Activated T-cell treated with anti-CD3 and anti-CD28 coated beads for 24 hours (primary cell): ENCODE data around the gene IGSF5.
"Not testable (repeated sequence)": the region's sequence is repeated elsewhere in the genome, so short reads cannot be mapped to it uniquely, and the experiment has no call there.

Experiments
- DNase-seq: peaks from one replicate; pipeline ENCODE4 v3.0.0-alpha.2; 2020; ENCODE audit warnings: low read depth

IGSF5 gene

GRCh38 chr21:39738566-39738965 lies 6.4 kb upstream of the IGSF5 start:
- no peak for DNase-seq

- DNase-seq: not testable (repeated sequence)
Measured at GRCh38 chr21:39739531-39739930, 5.5 kb upstream of the IGSF5 start.

- DNase-seq: not testable (repeated sequence)
Measured at GRCh38 chr21:39742561-39742960, 2.4 kb upstream of the IGSF5 start.

GRCh38 chr21:39745332-39745731 lies 349 bp downstream of the IGSF5 start:
- DNase-seq: not testable (repeated sequence)

DNA sequence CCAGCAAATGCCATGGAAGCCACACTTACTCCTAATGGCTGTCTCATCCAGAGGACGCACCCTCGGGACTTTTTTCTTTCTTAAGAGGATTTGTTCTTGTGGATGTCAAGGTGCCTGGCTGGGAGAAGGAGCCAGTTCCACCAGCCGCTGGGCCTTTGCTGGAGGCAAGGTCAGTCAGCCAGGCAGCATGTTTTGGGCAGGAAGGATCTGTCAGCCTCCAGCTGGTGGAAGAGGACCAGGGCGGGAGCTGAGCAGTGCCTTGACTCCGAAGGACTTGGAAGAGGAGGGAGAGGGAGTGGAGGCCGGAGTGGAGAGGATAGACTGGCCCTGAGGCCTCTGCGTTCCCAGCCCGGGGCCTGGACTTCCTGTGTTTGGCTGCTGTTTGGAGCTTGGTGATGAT lies 5.7 kb downstream of the IGSF5 start:
- DNase-seq: no peak

- no peak for DNase-seq
Measured at GRCh38 chr21:39754811-39755210, 9.8 kb downstream of the IGSF5 start.

DNA sequence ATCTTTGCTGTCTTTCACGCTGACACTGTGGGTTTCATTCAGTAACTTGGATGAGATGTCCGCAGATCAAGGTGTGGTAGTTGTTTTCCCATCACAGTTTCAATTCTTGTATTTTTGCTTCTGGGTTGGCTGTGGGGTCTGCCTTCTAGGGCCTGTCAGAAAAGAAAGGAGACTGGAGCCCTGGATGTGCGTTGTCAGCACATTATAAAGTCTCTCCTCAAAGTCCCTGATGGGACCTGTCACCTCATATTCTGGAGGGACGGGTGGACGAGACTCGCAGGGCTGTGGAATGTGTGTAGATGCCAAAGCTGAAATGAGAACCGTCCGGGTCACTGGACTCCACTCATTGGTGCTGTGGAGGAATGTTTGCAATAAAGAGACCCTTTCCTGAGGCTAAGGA lies 11.3 kb downstream of the IGSF5 start:
- no peak for DNase-seq

- DNase-seq: no peak
Measured at GRCh38 chr21:39763272-39763970, 18.4 kb downstream of the IGSF5 start.

DNA sequence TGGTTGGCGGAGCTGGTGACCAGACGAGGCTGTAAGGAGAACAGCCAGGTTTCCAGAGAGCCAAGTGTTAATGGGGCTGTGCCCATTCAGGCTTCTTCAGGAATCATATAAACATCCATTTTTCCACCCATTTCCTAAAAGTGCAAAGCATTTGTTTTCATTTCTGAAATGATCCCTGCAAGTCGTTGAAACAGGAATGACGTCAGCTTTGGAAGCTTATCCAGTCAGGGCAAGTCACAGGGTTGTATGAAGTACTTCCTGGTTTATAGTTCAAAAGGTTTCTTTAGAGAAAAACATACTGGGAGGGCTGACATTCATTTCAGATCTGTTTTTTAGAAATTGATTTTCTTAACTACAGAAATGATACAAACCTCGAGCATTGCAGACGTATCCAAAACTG lies 29.2 kb downstream of the IGSF5 start:
- DNase-seq: no peak

DNA sequence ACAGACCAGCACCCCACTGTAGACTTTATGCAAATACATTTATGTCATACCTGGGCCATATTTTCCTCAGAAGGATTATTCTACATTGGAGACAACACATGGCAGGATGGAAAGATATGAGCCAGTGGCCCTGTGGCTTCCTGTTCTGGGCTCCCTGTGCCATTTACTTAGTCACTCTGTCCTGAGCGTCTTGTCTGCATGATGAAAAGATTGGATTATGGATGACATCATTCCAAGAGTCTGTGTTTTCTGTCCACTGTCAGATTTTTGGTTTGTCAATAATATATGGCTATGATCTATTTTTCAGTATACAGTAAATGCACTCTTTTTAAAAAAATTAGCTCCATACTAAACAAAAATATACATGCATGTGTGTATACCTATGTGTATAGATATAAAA lies 30.8 kb downstream of the IGSF5 start:
- no peak for DNase-seq

- no peak for DNase-seq
Measured at GRCh38 chr21:39776589-39776988, 31.6 kb downstream of the IGSF5 start.

DNA sequence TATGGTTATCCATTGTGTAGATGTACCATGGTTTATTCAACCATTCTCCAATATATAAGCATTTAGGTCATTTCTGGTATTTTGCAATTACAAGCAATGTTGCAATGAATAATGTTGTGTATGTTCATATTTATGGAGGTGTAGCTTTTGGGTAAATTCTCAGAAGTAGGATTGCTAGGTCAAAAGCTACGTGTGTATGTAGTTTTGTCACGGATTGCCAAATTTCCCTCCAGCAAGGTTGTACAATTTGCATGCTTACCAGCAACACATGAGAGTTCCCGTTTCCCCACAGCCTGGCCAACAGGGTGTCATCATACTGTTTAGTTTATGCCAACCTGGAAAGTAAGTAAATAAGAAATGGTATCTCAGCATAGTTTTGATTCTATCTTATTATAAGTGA lies 36.3 kb downstream of the IGSF5 start:
- DNase-seq: no peak

GRCh38 chr21:39788383-39788782 lies 43.4 kb downstream of the IGSF5 start:
- DNase-seq: no peak

- no peak for DNase-seq
Measured at GRCh38 chr21:39796466-39796865, 51.5 kb downstream of the IGSF5 start.

GRCh38 chr21:39799178-39799577 lies 54.2 kb downstream of the IGSF5 start:
- DNase-seq: no peak

DNA sequence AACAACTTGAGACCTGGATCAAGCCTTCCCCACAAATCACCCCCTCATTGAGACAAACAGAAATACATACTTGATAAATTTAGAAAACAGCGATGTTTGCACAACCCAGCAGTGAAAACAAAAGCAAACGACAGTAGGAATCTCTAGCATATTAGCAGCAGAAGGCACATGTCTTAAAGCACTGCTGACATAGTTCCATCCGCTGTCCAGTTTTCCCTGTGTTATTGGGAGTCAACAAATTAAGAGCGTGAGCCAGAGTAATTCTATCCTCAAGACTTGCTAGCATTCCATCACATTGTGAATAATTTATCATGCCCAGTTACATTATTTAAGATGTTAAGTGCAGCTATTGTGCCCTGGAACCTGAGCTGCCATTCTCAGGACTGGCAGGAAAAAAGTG lies 55.3 kb downstream of the IGSF5 start:
- DNase-seq: no peak

DNA sequence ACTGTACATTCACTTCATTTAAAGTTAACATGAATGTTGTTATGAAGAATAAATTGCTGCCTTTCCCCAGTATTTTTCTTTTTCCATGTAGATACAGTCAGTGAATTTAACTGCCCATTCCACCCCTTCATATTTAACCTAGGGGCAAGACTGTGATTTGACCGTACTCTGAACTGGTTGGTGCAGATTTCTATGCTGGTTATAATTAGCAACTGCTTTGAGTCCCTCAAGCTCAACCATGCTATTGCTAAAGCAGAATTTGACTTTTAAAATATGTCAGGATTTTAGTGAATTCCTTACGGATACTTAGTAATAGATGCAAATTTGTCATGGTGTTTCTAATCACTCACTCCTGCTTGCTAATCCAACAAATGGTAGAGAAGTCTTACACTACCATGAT lies 57.2 kb downstream of the IGSF5 start:
- DNase-seq: no peak

DNA sequence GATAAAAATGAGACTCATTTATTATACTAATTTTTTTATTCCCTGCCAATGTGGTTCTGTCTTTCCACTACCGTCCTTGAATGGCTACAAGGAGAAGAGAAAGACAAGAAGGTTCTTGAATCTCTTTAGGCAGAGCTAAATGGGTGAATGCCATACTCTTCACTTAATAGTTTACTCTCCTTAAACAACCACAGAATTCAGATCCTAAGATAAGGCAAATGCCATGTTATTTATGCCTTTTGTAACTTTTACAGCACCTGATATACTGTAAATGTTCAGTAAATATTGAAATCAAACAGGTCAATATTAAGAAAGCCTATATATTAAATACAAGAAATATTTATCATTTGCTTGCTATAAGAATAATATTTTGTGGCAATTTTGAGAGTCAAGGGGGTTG lies 58.4 kb downstream of the IGSF5 start:
- no peak for DNase-seq

GRCh38 chr21:39804240-39804639 lies 59.3 kb downstream of the IGSF5 start:
- DNase-seq: no peak

DNA sequence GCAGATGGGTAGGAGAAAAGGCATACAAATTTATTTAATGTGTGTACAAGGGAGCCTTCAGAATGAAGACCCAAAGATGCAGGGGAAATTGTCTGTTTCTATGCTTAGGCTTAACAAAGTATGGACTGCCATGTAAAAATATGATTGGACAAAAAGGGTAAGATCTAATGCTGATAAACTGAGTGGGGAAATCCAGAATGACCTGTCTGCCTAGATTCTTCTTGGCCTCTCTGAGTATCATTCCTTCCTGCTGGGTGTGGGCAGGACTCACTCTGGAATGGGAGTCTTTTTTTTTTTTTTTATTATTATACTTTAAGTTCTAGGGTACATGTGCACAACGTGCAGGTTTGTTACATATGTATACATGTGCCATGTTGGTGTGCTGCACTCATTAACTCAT lies 61.0 kb downstream of the IGSF5 start:
- DNase-seq: no peak

DNA sequence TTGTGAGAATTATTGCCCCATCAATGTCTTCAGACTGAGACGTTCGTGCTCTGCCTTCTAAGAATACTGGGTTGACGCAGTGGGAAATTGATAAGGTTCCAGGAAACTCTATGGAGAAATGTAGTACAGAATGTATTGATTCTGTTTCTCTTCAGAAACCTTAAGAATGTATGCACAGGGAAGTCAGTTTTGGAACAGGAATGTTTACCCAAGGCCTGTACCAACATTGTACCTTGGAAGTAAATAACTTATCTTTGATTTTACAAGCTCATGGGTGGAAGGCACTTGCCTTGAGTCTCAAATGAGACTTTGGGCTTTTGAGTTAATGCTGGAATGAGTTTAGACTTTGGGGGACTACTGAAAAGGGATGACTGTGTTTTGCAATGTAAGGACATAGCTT lies 62.8 kb downstream of the IGSF5 start:
- no peak for DNase-seq

- DNase-seq: no peak
Measured at GRCh38 chr21:39809936-39810335, 65.0 kb downstream of the IGSF5 start.

DNA sequence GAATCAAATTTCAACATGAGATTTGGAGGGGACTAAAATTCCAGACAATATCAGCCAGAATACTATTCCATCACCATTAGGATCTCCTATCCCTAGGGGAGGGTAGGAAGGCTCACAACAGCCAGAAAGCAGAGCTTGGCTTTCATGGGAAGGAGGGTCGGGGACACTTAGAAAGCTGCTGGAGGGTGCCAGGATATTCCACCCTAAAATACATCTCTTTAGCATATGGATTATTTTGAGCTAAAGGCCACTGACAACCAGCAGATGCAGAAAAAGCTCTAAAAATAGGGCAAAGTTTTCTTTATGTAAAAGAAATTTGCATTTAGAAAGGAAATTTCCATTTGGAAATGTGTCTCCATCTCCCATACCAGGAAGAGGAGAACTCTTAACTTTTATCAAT lies 68.0 kb downstream of the IGSF5 start:
- no peak for DNase-seq

DNA sequence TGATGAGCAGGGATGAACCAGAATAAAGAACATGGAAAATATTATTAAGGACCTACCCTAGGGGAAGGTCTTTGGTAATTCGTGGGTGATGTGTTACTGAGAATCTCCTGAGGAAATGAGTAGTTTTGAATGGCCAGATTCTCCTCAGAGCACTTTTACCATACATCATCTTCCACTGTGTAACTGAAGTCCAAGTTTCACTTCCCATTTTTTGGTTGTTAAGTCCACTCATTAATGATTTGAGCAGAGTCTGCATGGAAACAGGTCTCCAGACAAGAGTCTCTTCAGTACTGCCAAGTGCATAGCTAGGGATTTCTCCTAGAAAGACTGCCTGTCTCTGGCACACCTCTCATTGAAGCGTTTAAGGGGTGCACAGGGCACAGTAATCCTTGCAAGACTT lies 73.6 kb downstream of the IGSF5 start:
- DNase-seq: no peak

DNA sequence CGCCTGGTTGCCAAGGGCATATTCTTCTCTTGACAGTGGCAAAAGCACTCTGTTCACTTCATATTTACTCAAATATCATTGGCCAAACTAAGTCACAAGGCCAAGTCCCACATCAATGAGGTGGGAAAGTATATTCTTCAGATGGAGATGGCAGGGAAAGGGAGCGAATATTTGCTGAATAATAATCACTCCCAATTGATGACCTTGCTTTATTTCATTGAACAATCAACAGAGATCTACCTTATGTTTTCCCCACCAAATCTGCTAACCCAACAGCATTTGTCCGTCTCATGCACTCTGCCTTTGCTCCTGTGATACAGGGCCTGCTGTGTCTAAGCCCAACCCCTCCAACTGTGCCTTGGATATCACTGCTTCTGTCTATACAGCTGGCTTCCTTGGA lies 77.1 kb downstream of the IGSF5 start:
- DNase-seq: no peak
